NCI-H187 (cell line): ENCODE measurements around the gene TGM3.

ENCODE experiments used
- DNase-seq, 2 experiments: peaks; one replicate each; lab custom pipeline; 2025; lab: John Stamatoyannopoulos, UW

TGM3 gene, protein sequence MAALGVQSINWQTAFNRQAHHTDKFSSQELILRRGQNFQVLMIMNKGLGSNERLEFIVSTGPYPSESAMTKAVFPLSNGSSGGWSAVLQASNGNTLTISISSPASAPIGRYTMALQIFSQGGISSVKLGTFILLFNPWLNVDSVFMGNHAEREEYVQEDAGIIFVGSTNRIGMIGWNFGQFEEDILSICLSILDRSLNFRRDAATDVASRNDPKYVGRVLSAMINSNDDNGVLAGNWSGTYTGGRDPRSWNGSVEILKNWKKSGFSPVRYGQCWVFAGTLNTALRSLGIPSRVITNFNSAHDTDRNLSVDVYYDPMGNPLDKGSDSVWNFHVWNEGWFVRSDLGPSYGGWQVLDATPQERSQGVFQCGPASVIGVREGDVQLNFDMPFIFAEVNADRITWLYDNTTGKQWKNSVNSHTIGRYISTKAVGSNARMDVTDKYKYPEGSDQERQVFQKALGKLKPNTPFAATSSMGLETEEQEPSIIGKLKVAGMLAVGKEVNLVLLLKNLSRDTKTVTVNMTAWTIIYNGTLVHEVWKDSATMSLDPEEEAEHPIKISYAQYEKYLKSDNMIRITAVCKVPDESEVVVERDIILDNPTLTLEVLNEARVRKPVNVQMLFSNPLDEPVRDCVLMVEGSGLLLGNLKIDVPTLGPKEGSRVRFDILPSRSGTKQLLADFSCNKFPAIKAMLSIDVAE

DNA sequence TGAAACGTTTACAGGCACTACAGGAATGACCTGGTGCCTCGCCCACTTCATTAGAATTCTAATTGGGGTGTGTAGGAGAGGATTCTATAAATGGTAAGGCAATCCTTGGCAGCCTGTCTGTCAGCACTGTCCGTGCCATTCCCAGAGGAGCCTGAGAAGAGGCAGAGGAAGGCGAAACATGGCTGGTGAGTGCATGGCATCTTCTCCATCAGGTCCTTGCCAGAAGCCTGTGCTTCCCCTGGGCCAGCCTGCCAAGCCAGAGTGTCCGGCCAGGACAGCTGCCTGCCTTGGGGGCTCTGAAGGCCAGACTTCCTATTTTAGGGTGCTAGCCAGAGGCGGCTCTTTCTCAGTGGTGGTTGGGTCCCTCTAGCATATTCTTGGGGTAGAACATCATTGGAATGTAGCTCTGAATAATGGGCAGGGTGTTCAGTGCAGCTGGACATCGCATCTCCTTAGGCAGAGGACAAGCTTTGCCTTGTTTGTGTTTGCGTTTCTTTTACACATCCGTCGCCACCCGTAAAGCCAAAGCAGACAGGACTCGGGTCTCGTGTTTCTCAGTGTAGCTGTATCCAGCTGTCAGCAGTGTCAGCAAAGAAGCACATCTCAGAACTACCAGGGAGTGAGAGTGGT, at the start of gene TGM3:
TSS of gene TGM3 (plus strand) at position 116 of the 630 bp plus-strand sequence. CDS start at position 179, 63 bp downstream.
- no peak for DNase-seq

DNA sequence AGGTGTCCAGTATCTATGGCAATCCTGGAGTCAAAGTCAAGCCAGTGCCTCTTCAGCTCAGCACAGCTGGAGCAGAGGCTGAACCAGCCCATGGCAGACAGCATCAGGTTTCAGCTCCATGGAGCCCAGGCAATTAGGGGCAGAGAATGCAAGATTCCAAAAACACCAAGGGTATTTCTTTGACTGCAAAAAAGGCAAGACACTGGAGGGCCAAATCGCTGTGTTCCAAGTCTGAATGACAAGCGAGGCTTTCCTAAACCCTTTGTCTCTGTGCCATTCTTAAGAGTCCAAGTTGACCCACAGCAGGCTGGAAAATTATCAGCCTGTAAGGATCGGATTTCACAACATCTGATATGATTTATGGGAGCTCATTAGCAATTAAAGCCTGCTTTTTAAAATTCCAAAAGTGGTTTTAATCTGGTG, 49.7 kb upstream of the TGM3 start:
- DNase-seq = peak; percentile 55 to 56

DNA sequence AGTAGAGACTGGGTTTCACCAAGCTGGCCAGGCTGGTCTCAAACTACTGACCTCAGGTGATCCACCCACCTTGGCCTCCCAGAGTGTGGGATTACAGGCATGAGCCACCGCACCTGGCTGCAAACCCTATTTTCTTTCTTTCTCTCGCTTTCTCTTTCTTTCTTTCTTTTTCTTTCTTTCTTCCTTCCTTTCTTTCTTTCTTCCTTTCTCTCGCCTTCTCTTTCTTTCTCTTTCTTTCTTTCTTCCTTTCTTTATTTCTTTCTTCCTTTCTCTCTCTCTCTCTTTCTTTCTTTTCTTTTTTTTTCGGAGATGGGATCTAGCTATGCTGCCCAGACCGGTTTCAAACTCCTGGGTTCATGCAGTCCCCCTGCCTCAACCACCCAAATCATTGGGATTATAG, 47.0 kb upstream of the TGM3 start:
- no peak for DNase-seq

DNA sequence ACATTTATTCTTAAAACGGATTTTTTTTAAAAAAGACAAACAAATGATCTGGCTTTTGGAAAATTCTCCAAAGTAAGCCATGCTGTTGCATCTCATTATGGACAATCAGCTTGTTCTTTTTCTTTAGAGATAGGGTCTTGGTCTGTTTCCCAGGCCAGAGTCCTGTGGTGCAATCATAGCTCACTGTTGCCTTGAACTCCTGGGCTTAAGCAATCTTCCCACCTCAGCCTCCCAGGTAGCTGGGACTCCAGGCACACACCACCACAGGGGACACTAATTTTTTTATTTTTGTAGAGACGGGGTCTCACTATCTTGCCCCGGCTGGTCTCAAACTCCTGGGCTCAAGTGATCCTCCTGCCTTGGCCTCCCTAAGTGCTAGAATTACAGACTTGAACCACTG, 45.9 kb upstream of the TGM3 start:
- no peak for DNase-seq

DNA sequence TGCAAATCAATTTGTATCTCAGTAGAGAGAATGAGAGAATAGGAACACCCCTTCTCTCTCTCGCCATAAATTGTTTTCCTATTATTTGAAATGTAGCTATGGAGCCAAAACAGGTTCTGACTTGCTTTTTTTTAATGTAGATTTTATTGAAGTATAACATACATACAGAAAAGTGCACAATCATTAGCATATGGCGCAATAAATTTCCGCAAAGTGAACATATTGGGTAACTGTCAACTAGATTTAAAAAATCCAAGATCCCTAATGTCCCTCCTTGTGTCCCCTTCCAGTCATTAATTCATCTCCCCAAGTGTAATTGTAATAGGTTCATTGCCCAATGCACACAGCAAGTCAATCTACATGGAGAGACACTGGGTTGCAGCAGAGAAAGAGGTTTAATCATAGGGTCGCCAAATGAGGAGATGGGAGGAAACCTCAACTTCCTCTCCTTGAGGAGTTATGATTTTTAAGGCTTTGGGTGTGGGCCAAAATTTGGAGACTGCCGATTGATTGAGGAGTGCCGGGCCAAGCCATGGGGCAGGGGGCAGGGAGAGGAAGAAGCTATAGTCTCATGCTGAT, 43.3 kb upstream of the TGM3 start:
- no peak for DNase-seq

DNA sequence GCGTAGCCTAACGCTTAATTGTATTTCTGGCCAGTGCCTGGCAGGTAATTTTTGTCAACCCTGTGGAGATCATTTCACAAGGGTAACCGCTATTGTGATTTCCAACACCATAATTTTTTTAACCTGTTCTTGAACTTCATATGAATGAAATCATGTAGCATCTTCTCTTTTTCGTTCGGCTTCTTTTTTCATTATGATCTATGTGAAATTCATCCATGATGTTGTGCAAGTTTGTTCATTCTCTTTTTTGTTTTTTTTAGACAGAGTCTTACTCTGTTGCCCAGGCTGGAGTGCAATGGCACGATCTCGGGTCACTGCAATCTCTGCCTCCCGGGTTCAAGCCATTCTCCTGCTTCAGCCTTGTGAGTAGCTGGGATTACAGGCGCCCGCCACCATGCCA, 42.5 kb upstream of the TGM3 start:
- DNase-seq = no peak

DNA sequence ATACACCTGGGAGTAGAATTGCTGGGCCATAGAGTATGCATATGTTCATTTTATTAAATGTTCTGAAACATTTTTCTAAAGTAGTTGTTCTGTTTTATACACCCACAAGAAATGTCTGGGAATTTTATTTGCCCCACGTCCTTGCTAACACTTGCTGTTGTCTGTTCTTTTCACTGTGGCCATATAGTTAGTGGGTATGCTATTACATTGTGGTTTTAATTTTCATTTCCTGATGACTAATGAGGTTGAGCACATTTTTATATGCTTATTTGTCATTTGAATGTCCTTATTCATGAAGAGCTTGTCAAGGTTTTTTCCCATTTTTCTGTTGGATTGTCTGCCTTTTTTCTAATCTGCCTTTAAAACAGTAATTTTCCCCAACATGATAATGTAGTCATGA, 41.5 kb upstream of the TGM3 start:
- no peak for DNase-seq

DNA sequence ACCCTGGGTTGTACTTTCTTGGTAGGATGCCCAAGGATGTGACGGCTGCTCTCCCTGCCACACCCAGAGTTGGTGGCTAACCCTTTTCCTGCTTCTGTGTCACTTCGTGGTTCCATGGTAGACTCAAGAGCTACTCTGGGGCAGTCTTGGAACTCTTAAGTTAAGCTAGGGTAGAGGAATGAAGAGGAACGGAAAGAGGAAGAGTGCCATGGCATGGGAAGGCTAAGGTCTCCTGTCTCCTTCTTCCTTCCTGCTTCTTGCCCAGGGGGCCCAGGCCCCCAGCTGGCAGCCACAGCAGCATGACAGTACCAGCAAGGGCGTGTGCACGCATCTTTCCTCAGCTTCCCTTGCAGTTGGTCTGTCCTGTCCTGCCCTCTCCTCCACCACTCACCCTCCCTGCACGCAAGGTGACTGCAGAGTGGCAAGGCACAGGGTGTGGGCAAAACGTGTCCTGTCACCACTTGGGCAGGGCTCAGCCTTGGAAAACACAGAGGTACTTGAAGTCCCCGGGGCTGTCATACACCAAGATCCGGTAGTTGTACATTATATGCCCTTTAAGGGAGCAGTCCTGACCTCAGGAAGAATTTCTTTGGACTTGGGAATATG, 39.8 kb upstream of the TGM3 start:
- DNase-seq = no peak

DNA sequence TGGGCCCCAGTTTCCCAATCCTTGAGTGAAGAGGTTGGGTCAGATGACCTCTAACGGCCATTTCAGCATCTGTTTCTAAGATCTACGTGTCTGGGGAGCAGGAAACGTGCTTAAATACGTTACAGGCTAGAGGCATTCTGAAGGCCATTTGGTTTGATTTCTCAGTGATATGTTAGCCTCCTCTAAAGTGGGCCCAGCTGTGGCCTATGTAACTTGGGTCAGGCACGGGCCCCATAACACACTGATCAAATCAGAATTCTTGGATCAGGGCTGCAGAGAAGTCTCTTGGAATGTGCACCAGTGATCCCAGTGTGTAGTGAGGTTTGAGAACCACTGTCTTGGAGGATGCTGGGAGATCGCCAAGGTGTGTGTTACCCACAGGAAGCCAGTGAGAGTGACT, 36.1 kb upstream of the TGM3 start:
- no peak for DNase-seq

DNA sequence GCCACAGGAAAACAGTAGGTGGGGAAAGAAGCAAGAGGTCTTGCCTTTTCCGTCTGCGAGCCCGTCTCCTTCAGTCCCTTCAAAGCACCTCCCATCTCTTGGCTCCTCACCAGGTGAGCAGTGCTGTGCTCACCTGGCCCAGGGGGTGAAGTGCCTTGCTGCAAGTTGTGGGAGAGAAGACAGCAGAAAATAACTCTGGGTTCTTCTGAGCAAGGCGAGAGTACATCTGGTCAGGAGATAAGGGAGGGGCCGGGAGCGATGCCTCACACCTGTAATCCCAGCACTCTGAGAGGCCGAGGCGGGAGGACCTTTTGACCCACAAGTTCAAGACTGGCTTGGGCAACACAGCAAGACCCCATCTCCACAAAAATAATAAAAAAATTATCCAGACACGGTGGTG, 35.6 kb upstream of the TGM3 start:
- DNase-seq = no peak

DNA sequence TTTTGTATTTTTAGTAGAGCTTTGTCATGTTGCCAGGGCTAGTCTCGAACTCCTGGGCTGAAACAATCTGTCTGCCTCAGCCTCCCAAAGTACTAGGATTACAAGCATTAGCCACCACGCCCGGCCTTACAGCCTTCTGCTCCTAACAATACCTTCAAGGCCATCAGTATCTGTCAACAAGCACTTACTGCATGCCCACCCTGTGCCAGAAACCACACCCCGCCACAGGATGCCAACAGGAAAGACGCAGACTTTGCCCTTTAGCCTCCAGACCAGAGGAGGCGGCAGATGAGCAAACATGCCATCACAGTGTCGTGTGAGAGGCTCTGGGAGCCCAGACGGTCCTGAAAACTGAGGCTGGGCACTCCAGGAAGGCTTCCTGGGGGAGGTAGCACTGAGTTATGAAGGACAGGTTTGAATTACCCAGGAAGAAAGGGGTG, 34.7 kb upstream of the TGM3 start:
- DNase-seq = no peak

DNA sequence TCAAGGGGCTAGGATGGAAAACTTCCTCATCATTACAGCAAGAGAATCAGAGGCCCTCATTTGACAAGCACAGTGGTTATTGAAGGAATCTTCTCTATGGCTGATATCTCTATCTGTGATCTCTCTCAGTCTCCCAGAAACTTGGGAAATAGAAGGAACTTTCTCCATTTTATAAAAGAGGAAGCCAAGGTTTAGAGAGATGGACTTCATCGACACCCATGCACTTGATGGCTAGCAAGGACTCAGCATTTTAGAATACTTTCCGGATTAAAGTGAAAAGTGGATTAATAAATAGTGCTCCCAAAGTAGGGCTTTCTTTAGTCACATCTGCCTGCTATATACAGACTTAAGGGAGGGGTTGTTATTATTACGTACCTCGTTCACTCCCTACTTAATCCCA, 34.2 kb upstream of the TGM3 start:
- DNase-seq = no peak

DNA sequence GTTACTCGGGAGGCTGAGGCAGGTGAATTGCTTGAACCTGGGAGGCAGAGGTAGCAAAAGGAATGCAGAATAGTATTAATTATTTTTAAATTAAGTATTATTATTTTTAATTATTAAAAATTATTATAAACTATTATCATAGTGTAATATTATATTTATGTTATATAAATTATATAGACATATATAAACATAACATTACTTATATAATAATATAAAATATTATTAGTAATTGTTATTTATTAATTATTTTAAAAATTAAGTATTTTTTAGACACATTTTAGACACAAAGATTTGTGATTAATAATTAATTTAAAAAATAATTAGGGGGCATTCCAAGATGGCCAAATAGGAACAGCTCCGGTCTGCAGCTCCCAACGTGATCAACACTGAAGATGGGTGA, 31.7 kb upstream of the TGM3 start:
- DNase-seq = no peak

DNA sequence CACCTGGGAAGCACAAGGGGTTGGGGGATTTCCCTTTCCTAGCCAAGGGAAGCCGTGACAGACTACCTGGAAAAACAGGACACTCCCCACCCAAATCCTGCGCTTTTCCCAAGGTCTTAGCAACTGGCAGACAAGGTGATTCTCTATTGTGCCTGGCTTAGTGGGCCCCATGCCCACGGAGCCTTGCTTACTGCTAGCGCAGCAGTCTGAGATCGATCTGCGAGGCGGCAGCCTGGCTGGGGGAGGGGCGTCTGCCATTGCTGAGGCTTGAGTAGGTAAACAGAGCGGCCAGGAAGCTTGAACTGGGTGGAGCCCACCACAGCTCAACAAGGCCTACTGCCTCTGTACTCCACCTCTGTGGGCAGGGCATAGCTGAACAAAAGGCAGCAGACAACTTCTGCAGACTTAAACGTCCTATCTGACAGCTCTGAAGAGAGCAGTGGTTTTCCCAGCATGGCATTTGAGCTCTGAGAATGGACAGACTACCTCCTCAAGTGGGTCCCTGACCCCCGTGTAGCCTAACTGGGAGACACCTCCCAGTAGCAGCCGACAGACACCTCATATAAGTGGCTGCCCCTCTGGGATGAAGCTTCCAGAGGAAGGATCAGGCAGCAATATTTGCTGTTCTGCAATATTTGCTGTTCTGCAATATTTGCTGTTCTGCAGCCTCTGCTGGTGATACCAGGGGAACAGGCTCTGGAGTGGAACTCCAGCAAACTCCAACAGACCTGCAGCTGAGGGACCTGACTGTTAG, 31.0 kb upstream of the TGM3 start:
- DNase-seq = peak; percentile 44 to 62

DNA sequence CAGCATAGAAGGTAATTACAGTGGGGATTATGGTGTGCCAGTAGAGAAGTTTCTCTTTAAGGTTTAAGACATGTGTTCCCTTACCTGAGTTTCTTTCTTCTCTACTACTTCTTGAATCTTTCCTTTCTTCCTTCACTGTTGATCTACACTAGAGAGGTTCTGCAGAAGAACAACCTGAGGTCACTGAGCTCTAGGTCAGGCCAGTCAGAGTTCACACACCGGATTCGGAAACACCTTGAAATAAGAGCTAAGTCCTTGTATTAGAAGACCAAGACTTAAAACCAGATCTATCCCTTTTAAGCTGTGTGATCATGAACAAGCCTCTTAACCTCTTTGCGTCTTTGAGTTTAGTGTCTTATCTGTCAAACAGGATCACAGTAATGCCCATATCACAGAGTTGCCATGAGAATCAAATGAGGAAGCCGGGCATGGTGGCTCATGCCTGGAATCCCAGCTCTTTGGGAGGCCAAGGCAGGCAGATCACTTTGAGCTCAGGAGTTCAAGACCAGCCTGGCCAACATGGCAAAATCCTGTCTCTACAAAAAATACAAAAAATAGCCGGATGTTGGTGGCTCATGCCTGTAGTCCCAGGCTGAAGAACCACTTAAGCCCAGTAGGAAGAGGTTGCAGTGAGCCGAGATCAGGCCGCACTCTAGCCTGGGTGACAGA, 22.0 kb upstream of the TGM3 start:
- DNase-seq = no peak

DNA sequence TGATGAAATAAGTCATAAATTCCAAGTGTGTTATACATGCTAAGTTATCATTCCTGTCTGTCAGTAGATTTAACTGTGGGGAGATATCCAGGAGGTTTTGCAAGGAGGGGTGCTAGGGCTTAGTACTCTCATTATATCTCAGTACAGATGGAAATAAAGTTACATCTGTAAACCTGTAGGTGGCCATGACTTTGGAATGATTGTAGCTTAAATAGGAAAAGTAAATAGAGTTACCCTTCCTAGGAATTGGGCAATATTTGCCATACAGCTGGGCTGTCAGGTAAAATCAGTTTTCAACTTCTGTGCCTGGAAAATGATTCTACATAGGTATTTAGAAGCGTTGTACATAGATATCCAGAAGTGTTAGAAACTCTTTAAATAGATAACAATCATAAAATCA, 19.8 kb upstream of the TGM3 start:
- DNase-seq = no peak

DNA sequence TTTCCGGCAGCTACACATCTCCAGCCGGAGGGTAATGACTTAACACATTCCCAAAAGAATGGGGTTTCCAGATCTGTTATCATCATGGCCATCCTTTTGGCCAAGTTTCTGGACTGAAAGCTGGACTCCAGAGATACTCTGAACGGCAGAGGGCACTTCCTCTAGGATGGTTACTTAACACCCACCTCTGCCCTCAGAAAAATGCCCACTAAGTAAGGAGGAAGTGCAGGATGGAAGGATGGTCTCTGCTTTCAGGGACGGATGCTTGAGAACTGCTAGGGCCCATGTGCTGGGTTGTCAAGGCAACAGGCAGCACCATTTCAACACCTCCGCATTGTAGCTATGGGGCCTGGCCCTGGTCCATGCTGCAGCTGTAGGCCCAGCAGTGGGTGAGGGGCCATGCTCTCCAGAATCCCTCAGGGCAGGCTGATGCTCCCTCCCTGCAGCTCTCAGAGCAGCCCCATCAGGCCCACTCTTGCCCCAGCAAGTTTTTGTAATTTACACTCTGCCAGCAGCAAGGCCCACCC, 16.5 kb upstream of the TGM3 start:
- DNase-seq = no peak

DNA sequence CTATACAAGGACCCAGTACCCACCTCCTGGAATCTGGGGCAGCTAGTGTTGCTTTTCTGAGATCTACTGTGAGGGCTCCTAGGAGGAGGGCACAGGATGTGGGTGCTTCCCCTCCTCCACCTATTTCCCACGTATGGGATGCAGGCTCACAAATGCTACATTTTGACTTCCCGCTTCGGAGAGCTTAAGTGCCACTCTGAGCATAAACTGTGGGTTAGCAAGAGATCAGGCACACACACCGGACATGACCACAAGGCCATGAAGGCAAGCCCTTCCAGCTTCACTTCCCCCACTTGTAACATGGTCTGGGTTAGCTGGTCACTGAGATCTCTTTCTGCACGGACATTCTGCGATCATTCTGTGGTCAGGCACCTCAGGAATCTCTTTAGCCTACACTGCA, 15.7 kb upstream of the TGM3 start:
- DNase-seq = no peak

DNA sequence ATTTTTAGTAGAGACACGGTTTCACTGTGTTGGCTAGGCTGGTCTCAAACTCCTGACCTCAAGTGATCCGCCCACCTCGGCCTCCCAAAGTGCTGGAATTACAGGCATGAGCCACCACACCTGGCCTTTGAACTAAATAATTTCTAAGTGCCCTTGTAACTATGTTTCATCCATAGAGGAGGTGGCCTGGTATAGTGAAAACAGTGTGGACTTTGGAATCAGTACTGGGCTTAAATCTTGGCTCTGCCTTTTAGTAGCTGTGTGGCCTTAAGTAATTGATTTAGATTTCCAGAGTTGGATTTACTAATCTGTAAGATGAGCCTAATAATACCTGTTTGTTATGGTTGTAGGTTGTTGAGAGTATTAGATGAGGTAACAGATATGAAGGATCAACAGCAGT, 14.2 kb upstream of the TGM3 start:
- DNase-seq = no peak

DNA sequence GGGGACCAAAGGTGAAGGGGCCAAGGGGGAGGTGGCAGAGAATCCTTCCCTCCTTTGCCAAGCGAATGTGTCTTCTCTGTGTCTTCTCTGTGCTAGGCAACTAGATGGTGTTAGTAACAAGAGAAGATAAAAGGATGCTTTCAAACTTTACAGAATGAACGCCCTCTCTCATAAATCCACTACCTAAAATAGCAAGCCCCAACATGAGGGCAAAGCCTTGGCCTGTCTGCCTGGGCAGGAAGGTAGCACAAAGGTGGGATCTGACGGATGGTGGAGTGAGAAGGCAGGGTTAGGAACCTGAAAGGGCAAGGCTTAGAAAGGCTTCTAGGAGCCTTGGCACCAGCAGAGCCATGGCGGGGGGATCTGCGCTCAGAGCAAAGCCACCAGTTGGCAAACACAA, 13.6 kb upstream of the TGM3 start:
- DNase-seq = no peak
